Activated T-cell treated with anti-CD3 and anti-CD28 coated beads for 48 hours (primary cell): ENCODE measurements around the gene SHISA5.
"Not testable (repeated sequence)": the region's sequence is repeated elsewhere in the genome, so short reads cannot be mapped to it uniquely, and the experiment has no call there.

Experiments used
- DNase-seq: peaks from one replicate; pipeline ENCODE4 v3.0.0-alpha.2; 2020; ENCODE audit warnings: low read depth

Gene SHISA5, protein sequence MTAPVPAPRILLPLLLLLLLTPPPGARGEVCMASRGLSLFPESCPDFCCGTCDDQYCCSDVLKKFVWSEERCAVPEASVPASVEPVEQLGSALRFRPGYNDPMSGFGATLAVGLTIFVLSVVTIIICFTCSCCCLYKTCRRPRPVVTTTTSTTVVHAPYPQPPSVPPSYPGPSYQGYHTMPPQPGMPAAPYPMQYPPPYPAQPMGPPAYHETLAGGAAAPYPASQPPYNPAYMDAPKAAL

GRCh38 chr3:48504051-48504946, at the start of gene SHISA5:
Gene SHISA5, minus strand, starts transcription at chr3:48504174. Its CDS starts 80 bp downstream, at chr3:48504094.
- DNase-seq, result peak; percentile 57

DNA sequence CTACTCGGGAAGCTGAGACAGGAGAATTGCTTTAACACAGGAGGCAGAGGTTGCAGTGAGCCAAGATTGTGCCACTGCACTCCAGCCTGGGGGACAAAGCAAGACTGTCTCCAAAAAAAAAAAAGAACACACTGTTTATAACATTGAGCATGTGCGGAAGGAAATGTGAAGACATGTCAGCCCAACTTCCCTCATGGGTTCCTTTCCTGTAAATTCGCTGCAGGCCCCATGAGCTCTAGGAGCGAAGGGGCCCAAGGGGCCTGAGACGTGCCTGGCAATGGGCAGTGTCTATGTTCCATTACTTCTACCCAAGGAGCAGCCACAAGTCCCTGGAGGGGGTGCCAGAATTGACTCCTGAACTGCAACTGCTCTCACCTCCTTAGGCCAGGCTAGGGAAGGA, 49.4 kb upstream of the SHISA5 start:
- no peak for DNase-seq

DNA sequence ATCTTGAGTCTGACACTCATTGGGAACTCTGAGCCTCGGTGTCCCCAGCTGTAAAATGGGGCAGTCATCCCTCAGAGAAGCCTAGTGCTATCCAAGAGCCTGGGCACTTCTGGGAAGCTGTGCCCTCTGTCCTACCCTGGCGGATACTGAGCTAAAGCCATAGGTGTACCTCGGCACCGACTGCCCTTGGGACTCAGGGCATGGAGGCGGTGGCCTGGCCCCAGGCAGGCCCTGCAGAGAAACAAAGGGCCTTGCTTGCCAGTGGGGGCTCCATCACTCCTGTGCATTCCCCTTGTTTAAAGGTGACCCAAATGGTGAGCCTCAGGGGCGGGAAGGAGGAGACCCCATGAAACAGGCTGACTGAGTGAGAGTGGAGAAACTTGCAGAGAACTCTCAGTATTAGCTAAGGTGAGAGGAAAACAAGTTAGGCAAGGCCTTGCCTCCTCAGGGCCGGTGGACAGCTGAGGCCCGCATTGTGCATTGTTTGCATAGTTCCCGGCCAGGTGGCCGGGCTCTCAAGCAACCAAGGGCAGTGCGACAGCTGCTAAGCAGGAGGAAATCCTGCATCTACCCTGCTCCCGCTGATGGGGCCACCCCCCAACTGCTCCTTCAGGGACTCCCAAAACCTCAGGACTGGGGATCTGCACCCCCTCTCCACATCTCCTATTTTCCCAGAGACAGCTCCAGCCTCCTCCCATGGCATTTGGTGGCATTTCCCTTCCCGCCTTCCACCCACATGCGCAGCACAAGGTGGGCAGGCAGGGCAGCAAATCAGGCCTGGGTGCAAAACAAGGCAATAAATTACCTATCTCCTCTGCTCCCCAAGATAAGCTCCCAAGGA, 48.4 kb upstream of the SHISA5 start:
- DNase-seq, result no peak

GRCh38 chr3:48551651-48552050, 47.7 kb upstream of the SHISA5 start:
- DNase-seq, result not testable (repeated sequence)

DNA sequence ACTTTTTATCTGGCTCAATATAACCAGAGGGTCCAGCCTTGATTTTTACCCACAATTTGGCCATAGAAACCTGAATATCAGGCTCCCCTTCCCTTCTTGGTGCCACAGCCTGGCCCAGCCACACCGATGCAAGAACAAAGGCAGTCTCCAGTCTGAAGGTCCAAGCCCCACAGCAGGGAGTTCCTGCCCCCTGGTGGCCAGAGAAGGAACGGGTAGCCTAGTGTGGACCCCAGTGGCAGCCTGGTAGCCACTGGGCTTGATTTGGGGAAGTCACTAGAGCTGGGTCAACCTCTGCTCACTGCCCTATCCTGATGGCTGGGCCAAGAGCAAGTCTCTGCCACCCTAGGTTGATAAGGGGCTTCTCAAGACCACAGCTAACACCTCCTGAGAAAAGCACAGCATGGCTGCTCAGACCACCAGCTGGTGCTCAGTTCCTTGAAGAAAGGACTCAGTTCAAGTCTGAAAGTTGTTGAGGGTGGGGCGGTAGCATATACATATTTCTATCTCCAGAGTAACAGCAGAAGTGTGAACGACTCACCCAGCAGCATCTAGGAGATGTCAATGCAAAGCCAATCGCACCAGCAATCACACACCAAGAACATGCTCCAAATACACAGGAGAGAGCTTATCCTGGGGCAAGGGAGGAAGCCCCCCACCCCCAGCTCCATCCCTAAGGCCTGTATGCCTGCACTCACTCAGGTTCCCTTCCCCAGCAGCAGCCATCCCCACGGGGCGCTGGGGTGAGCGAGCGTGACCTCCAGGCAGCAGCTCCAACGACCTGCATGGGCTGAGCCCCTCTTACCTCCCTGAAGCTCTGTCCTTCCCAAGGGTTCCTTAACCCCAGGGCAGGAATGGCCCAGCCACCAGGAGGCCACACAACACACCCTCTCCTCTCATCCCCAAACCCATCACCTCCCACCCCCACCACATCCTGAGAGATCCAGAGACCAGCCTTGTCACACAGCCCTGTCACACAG, 45.0 kb upstream of the SHISA5 start:
- DNase-seq, result peak; percentile 75

DNA sequence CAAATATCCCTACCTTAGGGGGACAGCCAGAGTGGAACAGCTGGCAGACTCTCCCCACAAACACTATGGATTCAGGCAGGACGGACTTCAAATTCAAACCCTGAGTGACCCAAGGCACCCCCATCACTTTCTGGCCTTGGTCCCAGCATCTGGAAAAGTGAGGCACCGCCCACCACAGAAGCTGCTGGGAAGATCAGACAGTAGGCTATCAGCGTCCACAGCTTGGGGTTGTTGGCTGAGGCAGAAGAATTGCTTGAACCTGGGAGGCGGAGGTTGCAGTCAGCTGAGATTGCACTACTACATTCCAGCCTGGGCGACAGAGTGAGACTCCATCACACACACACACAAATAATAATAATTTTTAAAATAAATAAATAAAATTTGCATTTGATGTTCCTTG, 44.2 kb upstream of the SHISA5 start:
- DNase-seq, result no peak

DNA sequence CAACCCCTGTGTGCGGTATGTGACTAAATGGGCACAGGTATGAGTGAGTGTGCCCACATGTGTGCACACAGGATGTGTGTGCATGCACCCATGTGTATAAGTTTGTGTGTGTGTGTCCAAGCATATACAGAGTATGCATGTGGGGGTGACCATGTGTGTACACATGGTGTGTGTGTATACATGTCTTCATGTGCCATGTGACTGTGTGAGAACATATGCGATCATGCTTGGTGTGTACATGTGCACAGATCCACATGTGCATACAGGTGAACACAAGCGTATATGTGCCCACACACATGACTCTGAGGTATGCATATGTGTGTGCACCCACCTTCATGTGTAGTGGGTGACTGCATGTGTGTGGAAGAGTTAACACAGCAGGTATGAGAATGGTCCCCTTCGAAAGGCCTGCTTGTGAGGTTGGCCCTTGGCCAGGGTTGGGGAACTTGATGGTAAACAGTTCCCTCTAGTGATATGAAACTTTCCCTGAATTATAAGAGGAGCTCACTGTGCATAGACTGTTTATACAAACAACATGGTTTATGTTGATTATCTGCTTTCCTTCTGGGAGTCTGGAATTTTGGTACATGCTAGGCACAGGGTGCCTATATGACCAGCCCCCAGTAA, 42.3 kb upstream of the SHISA5 start:
- no peak for DNase-seq

DNA sequence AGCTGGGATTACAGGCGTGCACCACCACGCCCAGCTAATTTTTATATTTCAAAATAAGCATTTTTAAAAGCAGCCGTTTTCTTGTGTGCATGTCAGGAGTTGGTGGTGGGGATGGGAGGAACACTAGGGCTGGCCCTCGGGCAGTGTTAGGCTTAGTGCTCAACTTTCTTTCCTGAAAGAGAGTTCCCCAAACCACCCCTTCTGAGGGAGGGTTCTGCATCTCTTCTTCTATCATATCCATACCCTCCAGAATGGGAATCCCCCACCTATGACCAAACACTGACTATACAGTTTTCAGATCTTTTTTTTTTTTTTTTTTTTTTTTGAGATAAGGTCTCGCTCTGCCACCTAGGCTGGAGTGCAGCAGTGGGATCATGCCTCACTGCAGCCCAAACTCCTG, 40.2 kb upstream of the SHISA5 start:
- no peak for DNase-seq

DNA sequence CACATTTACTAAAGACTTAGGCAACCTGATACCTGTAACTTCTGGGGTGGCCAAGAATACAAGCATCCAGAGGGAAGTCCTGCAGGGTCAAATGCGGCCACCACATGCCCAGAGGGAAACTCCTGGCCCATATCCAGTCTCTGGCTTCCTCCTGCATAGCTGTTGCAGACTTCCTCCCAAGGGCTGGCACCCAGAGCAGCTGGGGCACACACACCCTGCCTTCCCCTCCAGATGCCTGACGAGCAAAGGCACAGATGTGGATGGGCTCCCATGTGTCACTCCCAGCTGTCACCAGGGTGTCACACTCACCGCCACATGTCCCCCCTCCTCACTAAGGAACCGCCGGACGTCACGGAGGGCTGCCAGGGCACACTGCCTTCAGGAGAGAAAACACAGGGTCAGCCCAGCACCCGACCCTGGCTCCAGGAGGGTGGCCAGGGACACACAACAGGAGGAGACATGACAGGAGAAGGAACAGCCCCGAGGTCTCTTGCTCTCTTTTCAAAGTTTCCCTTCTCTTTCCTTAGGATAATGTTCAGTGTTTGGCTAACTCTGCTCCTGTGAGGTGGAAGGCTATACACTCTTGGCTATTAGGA, 39.4 kb upstream of the SHISA5 start:
- no peak for DNase-seq

GRCh38 chr3:48538451-48538850, 34.5 kb upstream of the SHISA5 start:
- DNase-seq, result no peak

DNA sequence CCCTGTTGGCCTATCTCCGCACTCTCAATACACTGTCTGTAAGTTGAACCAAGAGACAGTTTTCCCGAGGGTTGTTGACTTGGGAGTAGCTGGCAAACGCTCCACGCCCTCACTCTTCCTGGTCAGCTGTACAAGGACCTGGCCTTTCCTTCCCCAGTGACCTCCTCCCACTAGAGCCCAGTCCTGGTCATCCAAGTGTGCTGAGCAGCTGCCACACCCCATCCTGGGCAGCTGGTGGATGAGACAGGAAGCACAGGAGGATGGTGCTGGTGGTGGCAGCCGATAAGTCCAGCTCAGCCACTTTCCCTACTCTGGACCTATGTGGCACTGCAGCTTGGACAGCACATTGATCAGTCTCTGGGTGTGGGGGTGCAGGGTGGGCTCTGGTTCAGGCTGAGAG, 32.8 kb upstream of the SHISA5 start:
- DNase-seq, result no peak

- DNase-seq, result no peak
These were observed 32.1 kb upstream of the SHISA5 start for GRCh38 chr3:48536116-48536515.

GRCh38 chr3:48535578-48535977, 31.6 kb upstream of the SHISA5 start:
- DNase-seq, result no peak

DNA sequence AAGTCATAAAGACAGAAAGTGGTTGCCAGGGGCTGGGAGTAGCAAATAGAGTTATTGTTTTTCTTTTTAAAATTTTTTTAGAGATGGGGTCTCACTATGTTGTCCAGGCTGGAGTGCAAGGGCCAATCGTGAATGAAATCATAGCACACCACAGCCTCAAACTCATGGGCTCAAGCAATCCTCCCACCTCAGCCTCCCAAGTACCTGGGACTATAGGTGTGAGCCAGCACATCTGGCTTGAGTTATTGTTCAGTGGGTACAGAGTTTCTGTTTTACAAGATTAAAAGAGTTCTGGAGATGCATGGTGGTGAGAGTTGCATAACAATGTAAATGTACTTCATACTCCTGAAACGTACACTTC, 29.0 kb upstream of the SHISA5 start:
- DNase-seq, result no peak

DNA sequence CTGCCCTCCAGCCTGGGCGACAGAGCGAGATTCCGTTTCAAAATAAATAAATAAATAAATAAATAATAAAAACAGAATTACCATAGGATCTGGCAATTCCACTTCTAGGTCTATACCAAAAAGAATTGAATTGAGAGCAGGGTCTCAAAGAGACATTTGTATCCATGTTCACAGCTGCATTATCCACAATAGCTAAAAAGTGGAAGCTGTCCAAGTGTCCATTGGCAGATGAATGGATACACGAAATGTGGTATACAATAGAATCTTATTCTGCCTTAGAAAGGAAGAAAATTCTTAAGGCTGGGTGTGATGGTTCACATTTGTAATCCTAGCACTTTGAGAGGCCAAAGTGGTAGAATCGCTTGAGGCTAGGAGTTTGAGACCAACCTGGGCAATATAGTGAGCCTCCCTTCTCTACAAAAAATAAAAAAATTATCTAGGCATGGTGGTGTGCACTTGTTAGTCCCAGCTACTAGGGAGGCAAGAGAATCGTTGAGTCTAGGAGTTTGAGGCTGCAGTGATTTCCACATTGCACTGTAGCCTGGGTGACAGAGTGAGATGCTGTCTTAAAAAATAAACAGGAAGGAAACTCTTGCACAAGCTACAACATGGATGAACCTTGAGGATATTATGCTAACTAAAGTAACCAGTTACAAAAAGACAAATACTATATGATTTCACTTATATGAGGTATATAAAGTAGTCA, 28.4 kb upstream of the SHISA5 start:
- no peak for DNase-seq

DNA sequence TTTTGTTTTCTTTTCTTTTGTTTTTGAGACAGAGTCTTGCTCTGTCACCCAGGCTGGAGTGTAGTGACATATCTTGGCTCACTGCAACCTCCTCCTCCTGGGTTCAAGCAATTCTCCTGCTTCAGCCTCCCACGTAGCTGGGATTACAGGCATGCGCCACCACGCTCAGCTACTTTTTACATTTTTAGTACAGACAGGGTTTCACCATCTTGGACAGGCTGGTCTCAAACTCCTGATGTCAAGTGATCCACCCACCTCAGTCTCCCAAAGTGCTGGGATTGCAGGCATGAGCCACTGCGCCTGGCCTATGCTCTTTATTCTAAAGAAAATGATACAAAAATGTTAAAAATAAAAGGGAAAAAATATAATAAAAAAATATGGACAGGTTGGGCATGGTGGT, 26.7 kb upstream of the SHISA5 start:
- DNase-seq, result not testable (repeated sequence)

DNA sequence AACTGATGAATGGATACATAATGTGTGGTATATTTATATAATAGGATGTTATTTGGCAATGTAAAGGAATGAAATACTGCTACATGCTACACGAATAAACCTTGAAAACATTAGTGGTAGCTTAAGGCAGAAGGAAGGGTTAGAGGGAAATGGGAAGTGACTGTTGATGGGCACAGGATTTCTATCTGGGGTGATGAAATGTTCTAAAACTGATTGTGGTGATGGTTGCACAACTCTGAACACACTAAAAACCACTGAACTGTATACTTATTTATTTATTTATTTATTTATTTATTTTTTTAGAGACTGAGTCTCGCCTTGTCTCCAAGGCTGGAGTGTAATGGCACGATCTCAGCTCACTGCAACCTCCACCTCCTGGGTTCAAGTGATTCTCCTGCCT, 24.8 kb upstream of the SHISA5 start:
- DNase-seq, result no peak

GRCh38 chr3:48528048-48528447, 24.1 kb upstream of the SHISA5 start:
- DNase-seq, result no peak

- no peak for DNase-seq
These were observed 21.0 kb upstream of the SHISA5 start for GRCh38 chr3:48524970-48525369.

GRCh38 chr3:48521635-48522034, 17.7 kb upstream of the SHISA5 start:
- no peak for DNase-seq
